Lower leg skin (tissue), 3 donors: ENCODE results near the gene DDX24.

Experiments used
- POLR2A ChIP-seq, 2 donors: fragments of 450-650 bp; IDR thresholded peaks; one replicate each; pipeline ENCODE4 v1.6.1; 2016 to 2017; ENCODE audit warnings: antibody characterized with exemption in 2 of 2, mild to moderate bottlenecking in 1 of 2, moderate library complexity in 1 of 2
- TF ChIP-seq, protein P1 (sequence below), 3 donors: fragments of 450-650 bp; IDR thresholded peaks; one replicate each; pipeline ENCODE4 v1.5.1; 2016; ENCODE audit warnings: antibody characterized with exemption in 3 of 3, mild to moderate bottlenecking in 3 of 3, moderate library complexity in 2 of 3

GRCh38 chr14:94045563-94046345 is 35.2 kb downstream of the DDX24 start:
- TF ChIP-seq, protein P1, sequence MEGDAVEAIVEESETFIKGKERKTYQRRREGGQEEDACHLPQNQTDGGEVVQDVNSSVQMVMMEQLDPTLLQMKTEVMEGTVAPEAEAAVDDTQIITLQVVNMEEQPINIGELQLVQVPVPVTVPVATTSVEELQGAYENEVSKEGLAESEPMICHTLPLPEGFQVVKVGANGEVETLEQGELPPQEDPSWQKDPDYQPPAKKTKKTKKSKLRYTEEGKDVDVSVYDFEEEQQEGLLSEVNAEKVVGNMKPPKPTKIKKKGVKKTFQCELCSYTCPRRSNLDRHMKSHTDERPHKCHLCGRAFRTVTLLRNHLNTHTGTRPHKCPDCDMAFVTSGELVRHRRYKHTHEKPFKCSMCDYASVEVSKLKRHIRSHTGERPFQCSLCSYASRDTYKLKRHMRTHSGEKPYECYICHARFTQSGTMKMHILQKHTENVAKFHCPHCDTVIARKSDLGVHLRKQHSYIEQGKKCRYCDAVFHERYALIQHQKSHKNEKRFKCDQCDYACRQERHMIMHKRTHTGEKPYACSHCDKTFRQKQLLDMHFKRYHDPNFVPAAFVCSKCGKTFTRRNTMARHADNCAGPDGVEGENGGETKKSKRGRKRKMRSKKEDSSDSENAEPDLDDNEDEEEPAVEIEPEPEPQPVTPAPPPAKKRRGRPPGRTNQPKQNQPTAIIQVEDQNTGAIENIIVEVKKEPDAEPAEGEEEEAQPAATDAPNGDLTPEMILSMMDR (IDR thresholded peaks at IDR 0.05), result no peak
- TF ChIP-seq POLR2A (IDR thresholded peaks at IDR 0.05), result no peak
